HG02852 (cell line): ENCODE measurements around the gene VKORC1L1.
"Not testable (repeated sequence)": the region's sequence is repeated elsewhere in the genome, so short reads cannot be mapped to it uniquely, and the experiment has no call there.

Experiments used
- ATAC-seq: cut with Tn5 transposase; IDR thresholded peaks from one replicate; pipeline ENCODE4 v1.9.1; 2021; ENCODE audit warnings: mild to moderate bottlenecking, moderate library complexity; ENCODE audit not compliant: unreplicated experiment

Gene VKORC1L1

DNA sequence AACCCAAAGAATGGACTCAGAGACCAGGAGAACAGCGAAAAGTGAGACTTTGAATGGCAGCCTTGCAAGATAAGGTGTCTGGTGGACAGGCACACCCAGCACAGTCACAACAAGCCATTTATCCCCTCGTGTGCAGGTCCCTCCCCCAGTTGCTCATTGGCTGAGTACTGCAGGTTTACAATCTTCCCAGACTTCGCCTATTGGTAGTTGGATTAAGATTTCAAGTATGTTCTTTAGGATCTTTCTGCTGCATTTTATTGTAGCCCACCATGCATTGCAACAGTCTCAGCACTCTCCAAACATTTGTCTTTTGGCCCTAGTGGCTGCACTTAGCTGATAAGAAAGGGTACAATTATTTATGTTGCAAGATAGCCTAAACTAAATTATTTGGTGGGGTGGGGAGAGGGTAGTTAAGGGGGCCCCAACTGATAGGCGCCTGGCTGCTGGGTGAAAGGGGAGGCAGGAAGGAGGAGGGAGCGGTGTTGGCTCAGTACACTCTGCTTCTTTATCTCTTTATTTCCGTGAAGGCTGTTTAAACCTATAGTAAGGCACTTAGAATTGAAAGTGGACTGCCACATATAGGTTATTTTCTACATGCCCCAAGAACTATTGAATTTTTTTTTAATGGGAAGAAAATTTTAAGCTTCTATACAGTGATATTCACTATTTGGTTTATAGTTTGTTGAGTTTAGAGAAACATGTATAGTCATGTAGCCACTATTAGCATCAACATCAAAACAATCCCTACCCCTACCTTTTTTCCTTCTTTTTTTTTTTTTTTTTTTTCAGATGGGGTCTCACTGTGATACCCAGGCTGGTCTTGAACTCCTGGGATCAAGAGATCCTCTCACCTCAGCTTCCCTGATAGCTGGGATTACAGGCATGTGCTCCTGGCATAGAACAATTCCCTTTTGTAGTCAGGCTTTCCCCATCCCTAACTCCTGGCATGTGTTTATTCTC is 54.9 kb downstream of the VKORC1L1 start:
- ATAC-seq: no peak

DNA sequence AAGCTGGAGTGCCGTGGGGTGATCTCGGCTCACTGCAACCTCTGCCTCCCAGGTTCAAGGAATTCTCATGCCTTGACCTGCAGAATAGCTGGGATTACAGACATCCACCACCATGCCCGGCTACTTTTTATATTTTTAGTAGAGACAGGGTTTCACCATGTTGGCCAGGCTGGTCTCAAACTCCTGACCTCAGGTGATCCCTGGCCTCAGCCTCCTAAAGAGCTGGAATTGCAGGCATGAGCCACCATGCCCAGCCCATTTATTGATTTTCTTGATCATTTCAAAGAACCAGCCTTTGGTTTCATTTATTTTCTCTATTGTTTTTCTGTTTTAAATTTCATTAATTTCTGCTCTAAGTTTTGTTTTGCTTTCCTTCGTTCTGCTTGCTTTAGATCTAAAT is 58.8 kb downstream of the VKORC1L1 start:
- ATAC-seq: no peak

DNA sequence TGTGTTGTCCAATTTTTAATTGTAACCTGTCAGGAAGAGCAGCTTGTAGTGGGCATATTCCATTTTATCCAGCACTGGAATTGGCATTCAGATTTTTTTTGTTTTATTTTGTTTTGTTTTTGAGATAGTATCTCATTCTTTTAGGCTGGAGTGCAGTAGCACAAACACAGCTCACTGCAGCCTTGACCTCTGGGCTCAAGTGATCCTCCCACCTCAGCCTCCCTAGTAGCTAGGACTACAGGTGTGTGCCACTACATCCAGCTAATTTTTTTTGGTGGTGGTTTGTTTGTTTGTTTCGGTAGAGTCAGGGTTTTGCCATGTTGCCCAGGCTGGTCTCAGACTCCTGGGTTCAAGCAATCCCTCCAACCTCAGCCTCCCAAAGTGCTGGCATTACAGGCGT is 64.4 kb downstream of the VKORC1L1 start:
- ATAC-seq: no peak

DNA sequence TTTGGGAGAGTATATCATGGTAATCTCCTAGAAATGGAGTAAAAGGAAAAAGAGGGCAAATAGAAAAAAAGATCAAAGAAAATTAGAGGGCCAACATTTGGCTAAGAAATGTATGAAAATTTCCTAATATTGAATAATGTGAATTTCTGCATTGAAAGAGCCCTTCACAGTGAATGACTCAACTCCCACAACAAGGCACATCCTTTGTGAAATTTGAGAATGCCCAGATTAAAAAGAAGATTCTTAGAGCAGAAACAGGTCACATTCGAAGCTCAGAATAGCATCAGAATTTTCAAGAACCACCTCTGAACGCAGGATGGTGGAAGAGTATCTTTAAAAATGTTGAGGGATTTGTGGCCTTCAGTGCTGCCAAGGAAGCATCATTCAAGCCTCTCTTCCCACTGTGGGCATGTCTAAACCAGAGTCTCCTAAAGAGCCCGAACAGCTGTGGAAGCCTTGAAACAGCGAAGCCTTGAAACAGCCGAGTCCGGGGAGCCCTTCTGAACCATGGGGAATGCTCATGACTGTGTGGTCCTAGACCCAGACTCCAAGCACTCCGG is 65.5 kb downstream of the VKORC1L1 start:
- ATAC-seq: no peak

DNA sequence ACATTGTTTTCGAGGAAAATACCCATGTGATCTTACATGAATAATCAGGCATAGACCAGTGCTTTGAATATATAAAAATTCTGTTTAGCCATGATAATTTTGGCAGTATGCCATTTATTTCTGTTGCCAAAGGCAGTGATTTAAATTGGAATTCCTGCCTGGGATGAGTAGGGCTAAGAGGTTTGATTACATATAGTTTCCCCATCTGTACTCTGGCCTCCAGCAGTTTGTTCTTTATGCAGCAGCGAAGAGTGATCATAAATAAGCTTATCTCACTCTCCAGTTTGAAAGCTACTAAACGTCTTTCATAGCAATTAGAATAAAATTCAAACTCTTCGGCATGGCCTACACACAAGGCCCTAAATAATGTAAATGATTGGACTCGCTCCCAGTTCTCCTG is 72.9 kb downstream of the VKORC1L1 start:
- ATAC-seq: not testable (repeated sequence)

DNA sequence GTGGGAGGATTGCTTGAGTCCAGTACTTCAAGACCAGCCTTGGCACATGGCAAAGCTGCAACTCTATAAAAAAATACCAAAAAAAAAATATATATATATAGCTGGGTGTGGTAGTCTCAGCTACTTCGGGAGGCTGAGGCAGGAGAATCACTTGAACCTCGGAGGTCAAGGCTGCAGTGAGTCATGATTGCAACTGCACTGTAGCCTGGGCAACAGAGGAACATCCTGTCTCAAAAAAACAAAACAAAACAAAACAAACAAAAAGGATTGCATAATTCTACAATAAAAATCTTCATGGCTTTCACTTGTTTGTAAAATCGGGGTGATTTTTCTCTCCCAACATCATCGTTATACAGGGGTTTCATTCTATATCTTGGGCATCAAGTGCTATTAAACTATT is 74.0 kb downstream of the VKORC1L1 start:
- ATAC-seq: no peak

DNA sequence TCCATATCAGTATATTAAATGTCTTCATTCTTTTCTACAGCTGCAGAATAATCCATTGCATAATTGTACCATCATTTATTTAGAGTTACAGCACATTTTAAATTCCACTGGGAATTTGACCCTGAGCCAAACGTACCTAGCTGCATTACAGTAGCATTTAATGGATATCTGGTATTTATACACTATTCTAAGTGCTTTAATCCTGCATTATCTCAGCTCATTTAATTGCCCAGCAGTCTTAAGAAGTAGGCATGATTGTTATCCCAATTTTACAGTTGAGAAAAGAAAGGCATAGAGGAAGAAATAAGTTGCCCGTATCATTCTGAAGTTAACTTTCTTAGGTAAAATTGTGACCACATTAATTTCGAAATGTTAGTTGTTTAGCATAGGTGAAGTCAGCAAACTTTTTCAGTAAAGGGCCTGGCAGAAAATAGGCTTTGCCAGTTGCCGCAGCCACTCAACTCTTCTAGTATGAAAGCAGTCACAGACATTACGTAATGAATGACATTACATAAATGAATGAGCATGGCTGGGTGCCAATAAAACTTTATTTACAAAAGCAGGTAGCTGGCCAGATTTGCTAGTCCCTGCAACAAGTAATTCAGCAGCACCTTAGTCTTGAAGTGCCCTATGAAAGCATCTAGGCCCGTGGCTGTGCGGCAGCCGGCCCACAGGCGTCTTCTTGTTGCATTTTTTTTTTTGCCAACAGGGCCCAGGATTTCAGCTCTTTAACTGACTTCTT is 79.1 kb downstream of the VKORC1L1 start:
- no peak for ATAC-seq

DNA sequence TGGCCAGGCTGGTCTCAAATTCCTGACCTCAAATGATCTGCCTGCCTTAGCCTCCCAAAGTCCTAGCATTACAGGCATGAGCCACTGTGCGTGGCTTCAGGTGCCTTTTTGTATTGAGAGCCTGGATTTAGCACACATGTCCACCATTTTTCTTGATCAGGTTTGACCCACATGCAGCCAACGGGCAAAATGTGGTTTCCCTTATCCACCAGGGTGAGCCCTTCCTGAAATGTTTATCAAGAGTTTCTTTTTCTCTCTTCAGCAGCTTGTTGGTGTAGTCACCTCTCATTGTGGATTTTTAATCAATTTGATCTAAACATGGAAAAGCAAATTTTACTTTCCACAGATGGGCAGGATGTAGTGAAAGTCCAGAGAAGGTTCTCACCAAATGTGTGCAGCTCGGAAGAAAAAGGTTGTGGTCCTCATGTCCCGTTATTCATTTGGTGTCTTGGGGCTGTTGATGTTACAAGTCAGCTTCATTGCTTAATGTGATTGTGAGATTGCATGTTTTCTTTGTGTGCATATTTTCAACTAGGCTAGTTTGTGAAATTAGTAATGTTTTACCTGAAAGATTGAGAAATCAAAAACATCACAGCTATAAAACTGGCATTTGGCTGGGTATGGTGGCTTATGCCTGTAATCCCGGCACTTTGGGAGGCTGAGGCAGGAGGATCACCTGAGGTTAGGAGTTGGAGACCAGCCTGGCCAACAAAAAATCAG is 80.3 kb downstream of the VKORC1L1 start:
- no peak for ATAC-seq

DNA sequence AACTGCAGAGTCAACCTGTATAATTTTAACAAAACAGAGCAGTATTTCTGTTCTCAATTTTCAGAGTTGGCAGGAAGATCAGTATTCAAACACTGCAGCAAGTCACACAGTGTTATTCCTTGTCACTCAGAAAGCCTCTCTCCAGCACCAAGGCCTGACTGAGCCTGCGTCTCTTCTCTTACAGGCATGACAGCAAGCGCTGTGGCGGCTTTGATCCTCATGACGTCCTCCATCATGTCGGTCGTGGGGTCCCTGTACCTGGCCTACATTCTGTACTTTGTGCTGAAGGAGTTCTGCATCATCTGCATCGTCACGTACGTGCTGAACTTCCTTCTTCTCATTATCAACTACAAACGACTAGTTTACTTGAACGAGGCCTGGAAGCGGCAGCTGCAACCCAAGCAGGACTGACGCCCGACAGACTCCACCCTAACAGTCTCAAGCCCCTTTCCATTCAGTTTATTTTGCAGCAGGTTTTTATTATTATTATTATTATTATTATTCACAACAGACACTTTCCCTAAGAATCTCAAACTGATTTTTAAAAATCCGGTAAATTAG is 81.1 kb downstream of the VKORC1L1 start:
- ATAC-seq: no peak

DNA sequence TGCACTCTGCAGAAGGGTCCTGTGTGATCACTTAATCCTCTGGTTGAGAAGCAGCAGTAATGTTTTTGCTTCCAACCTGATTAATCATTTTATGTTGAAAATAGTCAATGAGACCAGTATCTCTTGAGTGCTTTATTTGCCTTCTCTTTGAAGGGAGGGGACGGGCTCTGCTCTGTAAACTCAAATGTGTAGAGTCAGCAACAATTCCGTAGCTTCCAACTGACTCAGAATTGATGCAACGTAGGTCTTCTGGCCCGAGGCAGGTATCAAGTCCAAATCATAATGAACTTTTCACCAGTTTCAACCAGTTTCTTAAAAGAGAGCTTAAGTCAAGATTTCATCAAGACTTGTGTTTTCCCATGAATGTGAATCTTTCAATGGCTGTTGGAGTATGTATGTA is 82.8 kb downstream of the VKORC1L1 start:
- ATAC-seq: no peak

DNA sequence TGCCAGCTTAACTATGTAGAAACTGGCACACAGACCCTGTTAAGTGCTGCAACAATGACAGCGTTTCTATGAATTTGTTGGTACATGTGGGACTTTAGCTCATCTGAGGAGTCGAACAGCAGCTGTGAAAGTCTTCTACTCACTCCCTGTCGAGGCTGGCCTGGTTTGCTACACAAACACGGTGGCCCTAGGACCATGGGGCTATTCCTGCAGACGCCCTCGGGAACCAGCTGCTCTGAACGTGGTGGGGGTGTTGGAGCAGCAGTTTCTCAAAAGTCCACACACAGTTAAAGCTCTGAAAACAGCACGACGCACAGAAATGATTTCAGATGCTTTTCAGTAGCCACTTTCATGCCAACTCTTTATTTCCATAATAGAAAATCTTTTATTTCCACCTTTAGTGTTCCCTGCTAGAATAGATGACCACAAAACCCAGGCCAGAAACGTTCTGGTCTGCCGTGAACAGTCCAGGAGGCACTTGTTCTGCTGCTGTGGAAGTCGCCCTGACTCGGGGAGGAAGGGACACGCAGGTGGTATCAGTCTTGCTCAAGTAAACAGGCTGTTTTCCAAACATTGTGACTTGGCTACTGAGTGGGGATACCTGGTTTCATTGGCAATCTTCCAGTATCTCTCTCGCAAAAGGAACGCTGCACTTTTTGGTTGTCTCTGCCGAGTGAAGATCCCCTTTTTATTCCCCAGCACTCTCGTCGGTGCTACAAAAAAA is 87.6 kb downstream of the VKORC1L1 start:
- no peak for ATAC-seq

DNA sequence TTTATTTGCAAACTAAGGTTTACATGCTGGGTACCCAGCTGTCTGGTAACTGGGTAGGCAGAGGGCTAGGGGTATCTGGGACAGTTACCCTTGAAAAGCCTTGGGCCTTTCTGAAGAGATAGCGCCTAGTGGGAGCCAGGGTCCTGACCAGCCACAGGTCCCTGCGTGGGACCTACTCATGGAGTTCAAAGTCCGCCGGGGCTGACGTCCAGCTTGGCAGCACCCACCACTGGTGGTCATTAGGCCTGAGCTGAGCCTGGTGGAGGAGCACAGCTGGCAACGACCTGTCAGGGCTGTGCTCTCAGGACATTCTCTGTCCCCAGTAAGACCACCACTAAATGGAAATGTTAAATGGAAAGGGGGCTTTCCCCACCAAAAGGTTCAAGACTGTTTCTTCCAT is 89.2 kb downstream of the VKORC1L1 start:
- no peak for ATAC-seq

DNA sequence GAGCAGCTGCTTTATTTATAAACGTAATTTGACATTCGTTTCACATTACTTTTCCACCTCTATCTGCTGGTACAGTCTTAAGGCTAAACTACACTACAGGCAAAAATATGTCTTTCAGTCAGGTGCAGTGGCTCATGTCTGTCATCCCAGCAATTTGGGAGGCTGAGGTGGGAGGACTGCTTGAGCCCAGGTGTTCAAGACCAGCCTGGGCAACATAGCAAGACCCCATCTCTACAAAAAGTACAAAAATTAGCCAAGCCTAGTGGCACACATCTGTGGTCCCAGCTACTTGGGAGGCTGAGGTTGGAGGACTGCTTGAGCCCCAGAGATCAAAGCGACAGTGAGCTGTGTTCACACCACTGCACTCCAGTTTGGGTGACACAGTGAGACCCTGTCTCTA is 91.8 kb downstream of the VKORC1L1 start:
- not testable (repeated sequence) for ATAC-seq

DNA sequence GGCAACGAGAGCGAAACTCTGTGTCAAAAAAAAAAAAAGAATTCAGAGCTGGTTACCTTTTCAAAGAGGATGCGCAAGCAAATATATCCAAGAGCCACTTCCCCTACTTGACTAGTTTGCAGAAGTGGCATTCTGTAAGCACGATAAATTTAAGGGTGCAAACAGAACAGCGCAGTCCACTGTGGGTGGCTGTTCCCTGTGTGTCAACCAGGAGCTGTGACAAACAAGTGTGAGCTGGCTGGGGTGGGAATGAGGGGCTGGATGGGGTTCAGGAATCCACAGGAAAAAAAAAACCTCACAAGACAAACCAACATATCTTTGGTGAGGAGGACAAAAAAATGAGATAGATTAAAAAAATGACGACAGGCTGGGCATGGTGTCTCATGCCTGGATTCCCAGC is 93.3 kb downstream of the VKORC1L1 start:
- no peak for ATAC-seq

DNA sequence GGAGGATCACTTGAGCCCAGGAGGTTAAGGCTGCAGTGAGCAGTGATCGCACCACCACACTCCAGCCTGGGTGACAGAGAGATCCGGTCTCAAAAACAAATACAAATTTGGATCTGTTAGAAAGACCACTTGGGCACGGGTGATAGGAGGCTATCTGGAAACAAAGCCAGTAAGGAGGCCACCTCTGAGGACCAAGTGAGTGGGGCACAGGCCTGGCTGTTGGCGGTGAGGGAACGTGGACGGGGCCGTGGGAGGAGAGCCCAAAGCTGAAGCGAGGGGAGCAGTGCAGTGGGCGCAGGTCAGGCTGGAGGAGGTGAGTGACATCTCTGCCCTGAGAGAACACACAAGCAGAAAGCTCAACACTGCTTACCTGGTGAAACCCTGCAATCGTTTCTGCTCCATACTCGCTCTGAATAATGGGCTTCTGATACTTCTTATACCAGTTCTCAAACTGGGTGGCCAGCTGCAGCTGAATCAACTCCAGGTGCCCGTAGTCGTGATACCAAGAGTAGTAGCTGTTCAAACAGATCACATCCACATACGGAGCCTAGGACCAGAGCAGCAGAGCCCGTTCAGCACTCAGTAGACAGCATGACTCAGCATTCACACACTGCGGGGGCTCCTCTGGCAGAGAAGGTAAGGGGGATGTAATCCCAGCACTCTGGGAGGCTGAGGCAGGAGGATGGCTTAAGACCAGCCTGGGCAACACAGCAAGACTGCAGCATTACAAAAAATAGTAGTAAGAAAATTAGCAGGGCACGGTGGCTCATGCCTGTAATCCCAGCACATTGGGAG is 94.7 kb downstream of the VKORC1L1 start:
- ATAC-seq: no peak

DNA sequence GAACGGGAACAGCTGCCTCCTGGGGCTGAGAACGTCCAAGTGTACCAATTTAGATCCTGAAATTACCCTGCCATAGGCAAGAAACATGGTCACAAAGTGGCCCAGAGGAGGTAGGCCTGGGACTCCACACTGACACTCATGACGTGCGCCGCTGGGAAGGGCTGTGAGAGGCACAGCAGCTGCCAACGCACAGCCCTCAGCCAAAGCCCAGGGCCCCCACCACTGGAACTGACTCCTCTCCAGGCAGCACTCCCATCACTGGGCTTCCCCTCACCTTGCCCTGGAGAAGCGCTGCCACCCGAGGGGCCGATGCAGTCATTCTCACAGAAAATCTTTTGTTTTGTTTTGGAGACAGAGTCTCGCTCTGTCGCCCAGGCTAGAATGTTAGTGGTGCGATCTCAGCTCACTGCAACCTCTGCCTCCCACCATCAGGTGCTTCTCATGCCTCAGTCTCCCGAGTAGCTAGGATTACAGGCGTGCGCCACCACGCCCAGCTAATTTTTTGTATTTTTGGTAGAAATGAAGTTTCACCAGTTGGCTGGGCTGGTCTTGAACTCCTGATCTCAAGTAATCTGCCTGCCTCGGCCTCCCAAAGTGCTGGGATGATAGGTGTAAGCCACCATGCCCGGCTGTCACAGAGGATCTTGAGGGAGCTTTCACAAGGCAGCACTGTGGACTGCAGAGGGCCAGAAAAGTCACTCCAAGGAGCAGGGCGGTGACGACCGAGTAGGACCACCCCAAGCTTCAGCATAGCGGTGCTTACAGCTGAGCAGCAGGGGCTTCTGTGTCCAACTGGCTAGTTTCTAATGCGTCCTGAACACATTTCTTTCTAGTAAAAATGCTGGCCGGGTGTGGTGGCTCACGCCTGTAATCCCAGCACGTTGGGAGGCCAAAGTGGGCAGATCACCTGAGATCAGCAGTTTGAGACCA is 95.6 kb downstream of the VKORC1L1 start:
- ATAC-seq: no peak

DNA sequence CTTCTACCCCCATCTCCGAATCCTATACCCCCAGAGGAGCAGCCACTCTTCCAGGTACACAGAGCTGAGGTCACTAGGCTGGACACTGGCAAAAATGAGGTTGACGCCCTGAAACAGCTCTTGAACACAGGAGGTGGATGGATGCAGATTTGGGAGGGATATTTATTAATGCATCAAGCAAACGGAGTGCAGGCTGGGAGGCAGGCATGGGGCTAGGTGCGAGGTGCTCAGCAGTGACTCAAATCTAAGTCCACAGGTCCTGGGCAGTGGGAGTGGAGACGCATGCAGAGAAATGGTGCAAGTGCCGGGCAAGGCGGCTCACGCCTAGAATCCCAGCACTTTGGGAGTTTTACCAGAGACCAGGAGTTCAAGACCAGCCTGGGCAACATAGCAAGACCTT is 98.1 kb downstream of the VKORC1L1 start:
- no peak for ATAC-seq

DNA sequence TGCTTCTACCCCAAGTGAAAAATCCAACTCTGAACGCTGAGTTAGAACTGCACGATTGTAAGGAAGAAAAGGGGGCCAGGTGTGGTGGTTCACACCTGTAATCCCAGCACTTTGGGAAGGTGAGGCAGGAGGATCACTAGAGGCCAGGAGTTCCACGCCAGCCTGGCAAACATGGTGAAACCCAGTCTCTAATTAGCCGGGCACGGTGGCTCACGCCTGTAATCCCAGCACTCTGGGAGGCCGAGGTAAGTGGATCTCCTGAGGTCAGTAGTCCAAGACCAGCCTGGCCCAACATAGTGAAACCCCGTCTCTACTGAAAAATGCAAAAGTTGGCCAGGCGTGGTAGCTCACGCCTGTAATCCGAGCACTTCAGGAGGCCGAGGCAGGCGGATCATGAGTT is 100.1 kb downstream of the VKORC1L1 start:
- no peak for ATAC-seq
